K562 (cell line): ENCODE results near the gene PLEKHN1. TPM values are rescaled to one million over a fixed set of nuclear protein-coding genes. Genes with fewer than 3 reads are reported as not detected.

Experiments
- CBX1 ChIP-seq: sonication (generic); IDR thresholded peaks from 2 replicates; pipeline ENCODE4 v1.6.1; 2016; ENCODE audit warnings: antibody characterized with exemption, low read depth, mild to moderate bottlenecking
- CREB1 ChIP-seq, 2 experiments: sonication (generic) in 1 of 2; formaldehyde crosslinking in 1 of 2; IDR thresholded peaks; 2 replicates each; pipeline versions ENCODE4 v1.6.1 to v1.8.0; 2012 to 2022; ENCODE audit warnings: inconsistent platforms in 1 of 2, mild to moderate bottlenecking in 1 of 2, missing genetic modification reagents in 1 of 2, moderate library complexity in 1 of 2
- ELK1 ChIP-seq: sonication (generic); formaldehyde crosslinking; IDR thresholded peaks from 2 replicates; pipeline ENCODE4 v1.8.1; 2022; ENCODE audit warnings: missing genetic modification reagents
- ERF ChIP-seq: fragments of 450-650 bp; formaldehyde crosslinking; IDR thresholded peaks from 2 replicates; pipeline ENCODE4 v1.4.0; 2020; ENCODE audit warnings: mild to moderate bottlenecking, mixed read lengths
- ETV1 ChIP-seq: fragments of 450-650 bp; conservative IDR thresholded peaks from 2 replicates; pipeline ENCODE4 v1.6.1; 2016; ENCODE audit warnings: missing genetic modification characterization, control low read depth, low read depth, missing compliant biosample characterization
- HLTF ChIP-seq: fragments of 450-650 bp; IDR thresholded peaks from 2 replicates; pipeline ENCODE4 v1.6.1; 2016
- HNRNPL ChIP-seq: fragments of 200-400 bp; formaldehyde crosslinking; IDR thresholded peaks from 2 replicates; pipeline ENCODE4 v1.6.1; 2017; ENCODE audit warnings: low read depth, mild to moderate bottlenecking, low read length
- IFI16 ChIP-seq: fragments of 250-450 bp; sonication (Bioruptor Pico); IDR thresholded peaks from 2 replicates; pipeline ENCODE4 v2.1.2; 2022; ENCODE audit warnings: mild to moderate bottlenecking, inconsistent platforms
- KLF6 ChIP-seq: fragments of 250-450 bp; sonication (Bioruptor Pico); IDR thresholded peaks from 2 replicates; pipeline ENCODE4 v1.4.0; 2020; ENCODE audit warnings: mild to moderate bottlenecking, moderate library complexity, borderline replicate concordance
- LCOR ChIP-seq: sonication (generic); formaldehyde crosslinking; IDR thresholded peaks from 2 replicates; pipeline ENCODE4 v1.8.0; 2022; ENCODE audit warnings: mild to moderate bottlenecking, missing genetic modification reagents
- PCBP2 ChIP-seq: fragments of 200-400 bp; formaldehyde crosslinking; IDR thresholded peaks from 2 replicates; pipeline ENCODE4 v1.6.1; 2018; ENCODE audit warnings: low read length, low read depth, mild to moderate bottlenecking, moderate library complexity; ENCODE audit not compliant: poor library complexity, severe bottlenecking
- PHF21A ChIP-seq: fragments of 450-650 bp; IDR thresholded peaks from 2 replicates; pipeline ENCODE4 v1.6.1; 2017; ENCODE audit warnings: low read depth, borderline replicate concordance
- RBM14 ChIP-seq: fragments of 200-400 bp; formaldehyde crosslinking; IDR thresholded peaks from 2 replicates; pipeline ENCODE4 v1.6.1; 2018; ENCODE audit warnings: low read depth, mild to moderate bottlenecking, low read length, moderate library complexity, borderline replicate concordance; ENCODE audit not compliant: insufficient read depth
- RBM34 ChIP-seq: fragments of 200-400 bp; formaldehyde crosslinking; IDR thresholded peaks from 2 replicates; pipeline ENCODE4 v1.6.1; 2018; ENCODE audit warnings: low read length, borderline replicate concordance; ENCODE audit not compliant: insufficient read depth
- SNIP1 ChIP-seq: fragments of 450-650 bp; IDR thresholded peaks from 2 replicates; pipeline ENCODE4 v1.7.1; 2017; ENCODE audit warnings: low read depth, mild to moderate bottlenecking
- SRF ChIP-seq, 2 experiments: fragments of 250-450, 450-650 bp in 1 of 2; sonication (Bioruptor Pico) in 1 of 2; sonication (generic) in 1 of 2; formaldehyde crosslinking; IDR thresholded peaks; 2 replicates each; pipeline versions ENCODE4 v1.5.0 to v1.5.1; 2020 to 2022; ENCODE audit warnings: mild to moderate bottlenecking in 1 of 2, missing genetic modification reagents in 1 of 2
- TAF9B ChIP-seq: fragments of 450-650 bp; IDR thresholded peaks from 2 replicates; pipeline ENCODE4 v1.6.1; 2018; ENCODE audit warnings: mild to moderate bottlenecking; ENCODE audit not compliant: partially characterized antibody
- ZKSCAN3 ChIP-seq: fragments of 250-450 bp; sonication (Bioruptor Pico); IDR thresholded peaks from 2 replicates; pipeline ENCODE4 v1.4.0; 2020
- ZNF212 ChIP-seq: fragments of 450-650 bp; formaldehyde crosslinking; IDR thresholded peaks from 2 replicates; pipeline ENCODE4 v1.4.0; 2020; ENCODE audit warnings: mild to moderate bottlenecking
- ZNF324 ChIP-seq: fragments of 250-450 bp; sonication (Bioruptor Pico); IDR thresholded peaks from 2 replicates; pipeline ENCODE4 v1.4.0; 2020; ENCODE audit warnings: mild to moderate bottlenecking
- ZNF449 ChIP-seq: fragments of 250-450 bp; sonication (Bioruptor Pico); IDR thresholded peaks from 2 replicates; pipeline ENCODE4 v1.8.0; 2022; ENCODE audit warnings: moderate library complexity, mild to moderate bottlenecking, inconsistent platforms
- ZNF699 ChIP-seq: fragments of 250-450 bp; sonication (Bioruptor Pico); IDR thresholded peaks from 2 replicates; pipeline ENCODE4 v1.8.0; 2021; ENCODE audit warnings: mild to moderate bottlenecking, moderate library complexity; ENCODE audit not compliant: insufficient replicate concordance
- ZNF830 ChIP-seq: fragments of 250-450 bp; sonication (Bioruptor Pico); IDR thresholded peaks from 2 replicates; pipeline ENCODE4 v1.5.0; 2021; ENCODE audit warnings: mild to moderate bottlenecking
- ZZZ3 ChIP-seq: fragments of 450-650 bp; IDR thresholded peaks from 2 replicates; pipeline ENCODE4 v1.6.1; 2016; ENCODE audit warnings: antibody characterized with exemption, mild to moderate bottlenecking, moderate library complexity
- polyA plus RNA-seq, 8 experiments: library from polyadenylated mRNA; depleted of rRNA in 4 of 8; stranded (reverse) in 5 of 8; unstranded in 3 of 8; fragments of >200 nt; fragmentation: Nextera tagmentation in 2 of 8; fragmentation: Illumina TruSeq in 1 of 8; extraction: Ambion mirVana in 2 of 8; extraction: Trizol in 1 of 8; gene quantifications; 2 replicates each; pipeline versions ENCODE4 v1.2.1 to v1.2.3, GENCODE V29; 2011 to 2014; ENCODE audit warnings: inconsistent platforms in 1 of 8, missing spikeins in 1 of 8
- total RNA-seq, 7 experiments: library from RNA; depleted of rRNA in 6 of 7; stranded (reverse); fragments of >200 nt in 6 of 7; fragmentation: Illumina TruSeq in 2 of 7; extraction: Trizol in 2 of 7; gene quantifications; 2 replicates each; pipeline versions ENCODE4 v1.2.1 to v1.2.3, GENCODE V29; 2011 to 2021; ENCODE audit warnings: low replicate concordance in 1 of 7
- TF ChIP-seq, protein P1 (sequence below): fragments of 450-650 bp; IDR thresholded peaks from 2 replicates; pipeline ENCODE4 v1.6.1; 2016; ENCODE audit warnings: borderline replicate concordance

PLEKHN1 gene
- total and polyA plus RNA-seq, 9 of the 15 experiments (the other 6 are each of a cell fraction or from before 2014, with no cell fraction given) = 0.07 to 1.5 (median 0.13) TPM; not detected in 2

DNA sequence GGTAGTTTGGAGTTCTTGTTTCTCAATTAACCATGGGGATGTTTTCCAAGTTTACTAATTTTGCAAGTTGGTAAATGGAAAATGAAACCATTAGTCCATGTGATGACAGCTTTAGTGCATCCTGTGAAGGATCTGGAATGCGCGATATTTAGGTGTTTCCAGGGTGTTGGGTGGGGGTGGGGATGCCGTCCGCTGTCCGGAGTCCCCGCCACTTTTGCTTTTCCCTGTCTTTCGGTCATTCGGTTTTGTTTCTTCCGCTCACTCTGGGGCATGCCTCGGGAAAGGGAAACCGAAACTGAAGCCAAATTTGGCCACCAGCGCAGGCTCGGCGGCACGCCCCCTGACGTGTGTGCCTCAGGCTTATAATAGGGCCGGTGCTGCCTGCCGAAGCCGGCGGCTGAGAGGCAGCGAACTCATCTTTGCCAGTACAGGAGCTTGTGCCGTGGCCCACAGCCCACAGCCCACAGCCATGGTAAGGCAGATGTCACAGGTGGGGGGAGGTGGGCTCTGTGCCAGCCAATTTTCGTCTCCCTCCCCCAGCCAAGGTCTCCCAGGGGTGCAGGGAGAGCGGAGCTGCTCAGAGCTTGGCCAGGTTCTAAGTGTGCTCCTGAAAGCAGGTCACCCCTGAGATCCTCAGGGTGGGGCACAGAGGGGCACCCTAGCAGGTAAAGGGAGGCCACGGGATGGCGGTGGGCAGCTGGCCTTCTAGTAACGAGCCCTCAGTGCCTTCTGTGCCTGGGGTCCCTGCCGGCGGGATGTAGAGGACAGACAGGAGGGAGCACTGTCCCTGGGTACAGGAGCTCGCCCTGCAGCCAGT is 47.0 kb downstream of the PLEKHN1 start, which contains the start of gene ISG15 (continued):
- TF ChIP-seq SRF (CRISPR knock-in tag; IDR thresholded peaks at IDR 0.05) = peak in 1 of 2 experiments; percentile 95; a peak in 2 of 4 replicates
- TF ChIP-seq, protein P1, sequence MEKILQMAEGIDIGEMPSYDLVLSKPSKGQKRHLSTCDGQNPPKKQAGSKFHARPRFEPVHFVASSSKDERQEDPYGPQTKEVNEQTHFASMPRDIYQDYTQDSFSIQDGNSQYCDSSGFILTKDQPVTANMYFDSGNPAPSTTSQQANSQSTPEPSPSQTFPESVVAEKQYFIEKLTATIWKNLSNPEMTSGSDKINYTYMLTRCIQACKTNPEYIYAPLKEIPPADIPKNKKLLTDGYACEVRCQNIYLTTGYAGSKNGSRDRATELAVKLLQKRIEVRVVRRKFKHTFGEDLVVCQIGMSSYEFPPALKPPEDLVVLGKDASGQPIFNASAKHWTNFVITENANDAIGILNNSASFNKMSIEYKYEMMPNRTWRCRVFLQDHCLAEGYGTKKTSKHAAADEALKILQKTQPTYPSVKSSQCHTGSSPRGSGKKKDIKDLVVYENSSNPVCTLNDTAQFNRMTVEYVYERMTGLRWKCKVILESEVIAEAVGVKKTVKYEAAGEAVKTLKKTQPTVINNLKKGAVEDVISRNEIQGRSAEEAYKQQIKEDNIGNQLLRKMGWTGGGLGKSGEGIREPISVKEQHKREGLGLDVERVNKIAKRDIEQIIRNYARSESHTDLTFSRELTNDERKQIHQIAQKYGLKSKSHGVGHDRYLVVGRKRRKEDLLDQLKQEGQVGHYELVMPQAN = peak; percentile 97
- TF ChIP-seq ZNF830 (CRISPR knock-in tag) = no peak
- TF ChIP-seq KLF6 (CRISPR knock-in tag) = no peak
- TF ChIP-seq ZKSCAN3 (CRISPR knock-in tag) = no peak
- TF ChIP-seq LCOR (CRISPR knock-in tag) = peak; percentile 96
- no peak; the same call in 1 of the 2 replicates for TF ChIP-seq CBX1
- TF ChIP-seq RBM14 = no peak
- TF ChIP-seq PCBP2 = no peak
- peak; percentile 62 for TF ChIP-seq CREB1 (IDR thresholded peaks at IDR 0.05)
- TF ChIP-seq CREB1 (CRISPR knock-in tag; IDR thresholded peaks at IDR 0.05) = peak; percentile 82
- TF ChIP-seq PHF21A = no peak
- no peak for TF ChIP-seq ZNF212 (CRISPR knock-in tag)
- TF ChIP-seq HLTF = no peak
- no peak for TF ChIP-seq ZZZ3
- peak; percentile 93 for TF ChIP-seq TAF9B
- TF ChIP-seq IFI16 = no peak
- TF ChIP-seq SNIP1 = no peak
- no peak for TF ChIP-seq RBM34
- TF ChIP-seq ETV1 (tag) = peak; percentile 90
- TF ChIP-seq HNRNPL = no peak
- no peak for TF ChIP-seq ZNF449
- 0 out of 2 replicates have a peak, but pooled peaks have one; percentile 74 for TF ChIP-seq ERF (CRISPR knock-in tag)
- TF ChIP-seq ZNF324 (CRISPR knock-in tag) = no peak
- TF ChIP-seq ZNF699 (CRISPR knock-in tag) = no peak
- no peak for TF ChIP-seq ELK1
